ENCODE measurements around the gene ODF4.

DNA sequence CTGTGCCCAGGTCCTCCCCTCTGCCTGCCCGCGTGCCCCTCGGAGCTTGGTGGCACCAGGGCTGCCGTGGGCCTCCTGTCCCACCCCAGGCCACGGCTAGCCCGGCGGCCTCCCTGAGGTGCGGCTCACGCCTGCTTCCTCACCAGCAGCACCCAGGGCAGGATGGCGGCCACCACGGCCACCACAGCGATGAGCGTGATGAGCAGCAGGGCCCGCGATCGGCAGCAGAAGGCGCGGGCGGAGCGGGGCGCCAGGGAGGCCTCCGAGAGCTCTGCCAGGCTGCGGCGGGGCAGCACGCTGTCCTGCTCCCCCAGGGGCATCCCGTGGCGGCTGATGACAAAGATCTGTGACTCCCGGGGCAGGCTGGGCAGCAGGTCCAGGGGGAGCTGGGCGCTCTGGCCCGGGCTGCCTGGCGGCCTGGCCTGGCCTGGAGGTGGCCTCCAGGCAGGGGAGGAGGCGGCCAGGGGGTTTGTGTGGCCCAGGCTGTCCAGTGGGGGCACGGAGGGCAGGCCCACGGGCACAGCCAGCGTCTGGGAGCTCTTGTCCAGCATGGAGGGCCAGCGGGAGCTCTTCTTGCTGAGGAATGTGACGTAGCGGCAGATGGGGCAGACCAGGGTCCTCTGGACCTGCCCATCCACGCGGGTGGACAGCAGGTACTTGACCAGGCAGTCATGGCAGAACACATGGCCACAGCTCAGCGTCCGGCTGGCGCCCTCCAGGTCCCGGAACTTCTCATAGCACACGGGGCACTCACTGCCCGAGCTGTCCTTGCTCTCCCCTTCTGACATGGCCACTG is 53.2 kb downstream of the ODF4 start:
- no peak for TF ChIP-seq JUNB (CRISPR knock-in tag; IDR thresholded peaks at IDR 0.05; ENCODE audit: borderline replicate concordance)
- no peak for TF ChIP-seq EP300 (IDR thresholded peaks at IDR 0.05; ENCODE audit: low read depth in 2 of 2, low read length in 2 of 2)
- no peak for TF ChIP-seq EP300 (CRISPR knock-in tag; IDR thresholded peaks at IDR 0.05; ENCODE audit: borderline replicate concordance)
- TF ChIP-seq POLR2A (IDR thresholded peaks at IDR 0.05; ENCODE audit: insufficient read depth in 1 of 2, low read depth in 2 of 2, low read length in 2 of 2), result no peak
- no peak for TF ChIP-seq ZNF850 (CRISPR knock-in tag; conservative IDR thresholded peaks at IDR 0.05)
- no peak for TF ChIP-seq SP1 (IDR thresholded peaks at IDR 0.05)
- TF ChIP-seq SP1 (CRISPR knock-in tag; IDR thresholded peaks at IDR 0.05), result no peak
- TF ChIP-seq GATAD2A (CRISPR knock-in tag; IDR thresholded peaks at IDR 0.05), result no peak
- TF ChIP-seq EZH2 (conservative IDR thresholded peaks at IDR 0.05; ENCODE audit: low read depth, low read length), result no peak
- TF ChIP-seq SMAD3 (CRISPR knock-in tag; IDR thresholded peaks at IDR 0.05), result no peak
- TF ChIP-seq BCL6 (CRISPR knock-in tag; IDR thresholded peaks at IDR 0.05), result no peak
